Endothelial cell (in vitro differentiated cells): ENCODE measurements around the gene TUBB8B. TPM values are rescaled to one million over a fixed set of nuclear protein-coding genes. Genes with fewer than 3 reads are reported as not detected.
"Not testable (repeated sequence)": the region's sequence is repeated elsewhere in the genome, so short reads cannot be mapped to it uniquely, and the experiment has no call there.

Source experiments
- DNase-seq: peaks from one replicate; pipeline ENCODE4 v3.0.0; 2021; ENCODE audit warnings: low spot score
- H3K27ac Mint-ChIP-seq: one replicate; pipeline ENCODE4 v1.8.0; 2021; ENCODE audit warnings: mixed read lengths, inconsistent platforms; ENCODE audit not compliant: unreplicated experiment
- H3K27me3 Mint-ChIP-seq: one replicate; pipeline ENCODE4 v1.8.0; 2021; ENCODE audit warnings: mild to moderate bottlenecking, moderate library complexity, mixed read lengths, inconsistent platforms; ENCODE audit not compliant: unreplicated experiment
- H3K36me3 Mint-ChIP-seq: one replicate; pipeline ENCODE4 v1.8.0; 2021; ENCODE audit warnings: mild to moderate bottlenecking, low read depth, mixed read lengths, inconsistent platforms; ENCODE audit not compliant: unreplicated experiment
- H3K4me1 Mint-ChIP-seq: one replicate; pipeline ENCODE4 v1.8.0; 2021; ENCODE audit warnings: mild to moderate bottlenecking, mixed read lengths, inconsistent platforms; ENCODE audit not compliant: unreplicated experiment
- H3K4me3 Mint-ChIP-seq: one replicate; pipeline ENCODE4 v1.8.0; 2021; ENCODE audit warnings: mild to moderate bottlenecking, mixed read lengths, inconsistent platforms; ENCODE audit not compliant: unreplicated experiment
- H3K9me3 Mint-ChIP-seq: one replicate; pipeline ENCODE4 v1.8.0; 2021; ENCODE audit warnings: mixed read lengths, inconsistent platforms; ENCODE audit not compliant: unreplicated experiment
- total RNA-seq: library from RNA; stranded (reverse); fragmentation: NEBNext Ultra II Directional; extraction: Animal tissue kit (Norgen Biotek cat#: 25700); gene quantifications from one replicate; pipeline ENCODE4 v1.2.1, GENCODE V29; 2021; ENCODE audit not compliant: unreplicated experiment

TUBB8B gene
- total RNA-seq, 1 donor from 2014 or later = 1.4 TPM

GRCh38 chr18:84801-85200 is 35.4 kb upstream of the TUBB8B start:
- not testable (repeated sequence) for H3K4me1 Mint-ChIP-seq, H3K27ac Mint-ChIP-seq, DNase-seq
- peaks cover 22% of the 10 kb centered on the region for H3K9me3 Mint-ChIP-seq
- H3K36me3 Mint-ChIP-seq = peaks cover 18% of the 10 kb centered on the region
- H3K27me3 Mint-ChIP-seq = peaks cover 13% of the 10 kb centered on the region
- H3K4me3 Mint-ChIP-seq = peak overlapping the region; percentile 35

GRCh38 chr18:82626-83209 is 33.3 kb upstream of the TUBB8B start:
- H3K4me3 Mint-ChIP-seq, H3K4me1 Mint-ChIP-seq, DNase-seq, H3K27ac Mint-ChIP-seq: not testable (repeated sequence)
- Mint-ChIP-seq H3K9me3 (peaks cover 22% of the 10 kb centered on the region), H3K27me3 (peaks cover 13% of the 10 kb centered on the region), H3K36me3 (peaks cover 18% of the 10 kb centered on the region)

- Mint-ChIP-seq H3K4me3 (peak overlapping the region; percentile 76), H3K36me3 (peaks cover 18% of the 10 kb centered on the region), H3K9me3 (peaks cover 22% of the 10 kb centered on the region), H3K27me3 (peaks cover 13% of the 10 kb centered on the region), H3K27ac (peak overlapping the region; percentile 44)
- not testable (repeated sequence) for DNase-seq, H3K4me1 Mint-ChIP-seq
These were observed 31.5 kb upstream of the TUBB8B start for GRCh38 chr18:80881-81280.

- DNase-seq, H3K4me3 Mint-ChIP-seq, H3K4me1 Mint-ChIP-seq, H3K27ac Mint-ChIP-seq: not testable (repeated sequence)
- Mint-ChIP-seq H3K9me3 (peaks cover 20% of the 10 kb centered on the region), H3K36me3 (peaks cover 18% of the 10 kb centered on the region), H3K27me3 (peaks cover 10% of the 10 kb centered on the region)
These were observed 30.8 kb upstream of the TUBB8B start for GRCh38 chr18:80202-80601.

GRCh38 chr18:75525-76160 is 26.2 kb upstream of the TUBB8B start:
- not testable (repeated sequence) for H3K4me1 Mint-ChIP-seq, H3K27ac Mint-ChIP-seq, H3K27me3 Mint-ChIP-seq, DNase-seq, H3K4me3 Mint-ChIP-seq, H3K9me3 Mint-ChIP-seq, H3K36me3 Mint-ChIP-seq

GRCh38 chr18:73181-73777 is 23.9 kb upstream of the TUBB8B start:
- H3K4me1 Mint-ChIP-seq, H3K27ac Mint-ChIP-seq: not testable (repeated sequence)

GRCh38 chr18:67701-68100 is 18.3 kb upstream of the TUBB8B start:
- not testable (repeated sequence) for H3K4me3 Mint-ChIP-seq, H3K27me3 Mint-ChIP-seq, H3K4me1 Mint-ChIP-seq, H3K27ac Mint-ChIP-seq, H3K36me3 Mint-ChIP-seq, DNase-seq
- peaks cover 16% of the 10 kb centered on the region for H3K9me3 Mint-ChIP-seq

More at GRCh38 chr18:73181-73777, 23.9 kb upstream of the TUBB8B start:
- not testable (repeated sequence) for H3K27me3 Mint-ChIP-seq, H3K9me3 Mint-ChIP-seq, H3K4me3 Mint-ChIP-seq, DNase-seq, H3K36me3 Mint-ChIP-seq

- peaks cover 21% of the 10 kb centered on the region for H3K9me3 Mint-ChIP-seq
- not testable (repeated sequence) for H3K4me1 Mint-ChIP-seq, DNase-seq, H3K36me3 Mint-ChIP-seq, H3K27me3 Mint-ChIP-seq, H3K27ac Mint-ChIP-seq, H3K4me3 Mint-ChIP-seq
These were observed 14.9 kb upstream of the TUBB8B start for GRCh38 chr18:64279-64678.

GRCh38 chr18:63656-64055 is 14.2 kb upstream of the TUBB8B start:
- H3K27me3 Mint-ChIP-seq, H3K4me3 Mint-ChIP-seq, DNase-seq, H3K27ac Mint-ChIP-seq, H3K36me3 Mint-ChIP-seq, H3K4me1 Mint-ChIP-seq: not testable (repeated sequence)
- H3K9me3 Mint-ChIP-seq = peaks cover 20% of the 10 kb centered on the region

GRCh38 chr18:54388-54787 is 5.0 kb upstream of the TUBB8B start:
- not testable (repeated sequence) for H3K27me3 Mint-ChIP-seq, H3K4me1 Mint-ChIP-seq, H3K4me3 Mint-ChIP-seq, H3K27ac Mint-ChIP-seq, DNase-seq, H3K36me3 Mint-ChIP-seq, H3K9me3 Mint-ChIP-seq

GRCh38 chr18:48696-49095 is 719 bp downstream of the TUBB8B start:
- DNase-seq, H3K4me1 Mint-ChIP-seq, H3K27me3 Mint-ChIP-seq, H3K27ac Mint-ChIP-seq, H3K9me3 Mint-ChIP-seq, H3K36me3 Mint-ChIP-seq, H3K4me3 Mint-ChIP-seq: not testable (repeated sequence)

GRCh38 chr18:13177-13576 is 36.2 kb downstream of the TUBB8B start:
- H3K4me1 Mint-ChIP-seq, H3K27ac Mint-ChIP-seq: not testable (repeated sequence)

More at GRCh38 chr18:13177-13576, 36.2 kb downstream of the TUBB8B start:
- not testable (repeated sequence) for H3K27me3 Mint-ChIP-seq, DNase-seq, H3K36me3 Mint-ChIP-seq, H3K9me3 Mint-ChIP-seq, H3K4me3 Mint-ChIP-seq
